Adrenal gland (tissue), 12 donors: Measurements from ENCODE around the gene EIF5B. TPM values are rescaled to one million over a fixed set of nuclear protein-coding genes. Genes with fewer than 3 reads are reported as not detected.
"Not testable (repeated sequence)": the region's sequence is repeated elsewhere in the genome, so short reads cannot be mapped to it uniquely, and the experiment has no call there.

ENCODE experiments used
- DNase-seq, 7 donors: peaks; one replicate each; pipeline ENCODE4 v3.0.0-alpha.2; 2019 to 2020
- H3K27ac ChIP-seq, 5 donors: fragments of 200-600 bp; sonication (generic) in 4 of 5; 1 replicate in 3 of 5; 2 replicates in 2 of 5; pipeline versions ENCODE4 v1.5.1 to v1.8.0; 2016 to 2020; ENCODE audit warnings: mild to moderate bottlenecking in 1 of 5
- H3K27me3 ChIP-seq: fragments of 200-600 bp; 2 replicates; pipeline ENCODE4 v1.8.0; 2021
- H3K36me3 ChIP-seq, 2 donors: fragments of 200-600 bp; replicated peaks in 1 of 2; 1 replicate in 1 of 2; 2 replicates in 1 of 2; pipeline versions ENCODE4 v1.5.1 to v1.8.0; 2018 to 2022
- H3K4me1 ChIP-seq, 2 donors: fragments of 200-600 bp; replicated peaks in 1 of 2; 1 replicate in 1 of 2; 2 replicates in 1 of 2; pipeline versions ENCODE4 v1.5.1 to v1.8.0; 2018 to 2021
- H3K4me3 ChIP-seq, 4 donors: fragments of 200-600 bp; sonication (generic) in 3 of 4; one replicate each; pipeline ENCODE4 v1.5.1; 2016 to 2018
- H3K9me3 ChIP-seq, 3 donors: fragments of 200-600 bp; sonication (generic) in 1 of 3; replicated peaks in 1 of 3; 1 replicate in 2 of 3; 2 replicates in 1 of 3; pipeline versions ENCODE4 v1.5.1 to v1.8.0; 2016 to 2021
- CTCF ChIP-seq, 6 experiments: fragments of 450-650 bp in 4 of 6; fragments of 200-600 bp in 2 of 6; sonication (generic) in 1 of 6; IDR thresholded peaks; 1 replicate in 5 of 6; 2 replicates in 1 of 6; pipeline versions ENCODE4 v1.5.1 to v1.8.0; 2016 to 2021; ENCODE audit warnings: antibody characterized with exemption in 6 of 6, mild to moderate bottlenecking in 2 of 6, moderate library complexity in 1 of 6
- POLR2A ChIP-seq, 2 donors: fragments of 450-650 bp; IDR thresholded peaks; one replicate each; pipeline ENCODE4 v1.6.1; 2017; ENCODE audit warnings: antibody characterized with exemption in 2 of 2, mild to moderate bottlenecking in 2 of 2, moderate library complexity in 1 of 2
- WGBS, 4 donors: extraction: QIAGEN DNeasy Blood & Tissue Kit in 2 of 4; methylation state at CpG; one replicate each; pipeline versions ENCODE4 v1.1.5 to v1.1.7; 2013 to 2017; 5-methylcytosine and 5-hydroxymethylcytosine counted together
- intact Hi-C, 2 donors: fragments of 100-400 bp; cut with DNase I; formaldehyde crosslinking; loops; one replicate each; pipeline versions ENCODE4 v1.14.1 to v1.15.0; 2022 to 2023
- polyA plus RNA-seq, 3 donors: library from polyadenylated mRNA; stranded (reverse); fragments of 200-250 nt in 2 of 3; fragments of 350-450 nt in 1 of 3; fragmentation: Illumina TruSeq in 1 of 3; extraction: RNeasy Lipid Tissue Mini Kit (QIAGEN cat#74804) in 1 of 3; gene quantifications; one replicate each; pipeline ENCODE4 v1.2.3, GENCODE V29; 2013 to 2014
- total RNA-seq, 9 donors: library from RNA; depleted of rRNA in 4 of 9; stranded (reverse); fragments of >200 nt in 4 of 9; fragments of 120-200 nt in 1 of 9; fragmentation: NEBNext Ultra II Directional in 1 of 9; extraction: Animal tissue kit (Norgen Biotek cat#: 25700) in 1 of 9; gene quantifications; one replicate each; pipeline versions ENCODE4 v1.1.0 to v1.2.4, GENCODE V29; 2013 to 2023
- donor health status: healthy with polysubstance abuse.
- donor health status: Bipolar disorder and iron deficiency.
- donor health status: DM: yes; HTN: yes; CAD: no.
- donor health status: DM: no; HTN: no; CAD: no.
- donor health status: DM: no; HTN: no; CAD: no.
- donor health status: DM: yes; HTN: yes; CAD: no.

The EIF5B gene
- total and polyA plus RNA-seq, 12 donors = 11.1 to 71.3 (median 27.4) TPM

- Histone ChIP-seq H3K27me3 (no peaks in the 10 kb centered on the region), H3K4me1 (peaks cover 12 to 26% of the 10 kb centered on the region in 2 donors), H3K36me3 (peaks cover 0 to 15% of the 10 kb centered on the region in 2 donors), H3K9me3 (no peaks in the 10 kb centered on the region), H3K4me3 (peak overlapping the region in 3 of 4 donors; percentile 21 to 80 (median 67)), H3K27ac (peak overlapping the region; percentile 81 to 96 (median 92))
- intact Hi-C loops = loop anchor here in 1 of 2 donors (5.0 to 10.0 kb wide), 2 partner anchors 152 to 156 kb away; partner anchors contain the start of genes MITD1, MRPL30 and REV1
- WGBS, 4 donors = 0 to 3% (median 2%) methylated on average over 8 of the region's 8 CpGs
- TF ChIP-seq POLR2A (IDR thresholded peaks at IDR 0.05) = no peak
- no peak for TF ChIP-seq CTCF (IDR thresholded peaks at IDR 0.05)
- peak in 2 of 7 donors; percentile 20 to 26 for DNase-seq
These were observed 431 bp upstream of the EIF5B start for GRCh38 chr2:99336804-99337112.

- H3K9me3 ChIP-seq = no peaks in the 10 kb centered on the region
- no peak for DNase-seq
- intact Hi-C loops = loop anchor here in 1 of 2 donors (5.0 to 10.0 kb wide), 2 partner anchors 153 to 154 kb away; partner anchors contain the start of genes MITD1, MRPL30 and REV1
- WGBS, 4 donors = 2 to 4% (median 4%) methylated on average over 15 to 17 of the region's 17 CpGs
- H3K27ac ChIP-seq = peak overlapping the region in 4 of 5 donors; percentile 91 to 96 (median 94)
- H3K27me3 ChIP-seq = no peaks in the 10 kb centered on the region
- peaks cover 0 to 1% of the 10 kb centered on the region in 2 donors for H3K36me3 ChIP-seq
- H3K4me1 ChIP-seq = peaks cover 12 to 26% of the 10 kb centered on the region in 2 donors
- H3K4me3 ChIP-seq = peak overlapping the region; percentile 62 to 80 (median 71)
- TF ChIP-seq CTCF (IDR thresholded peaks at IDR 0.05) = no peak
- TF ChIP-seq POLR2A (IDR thresholded peaks at IDR 0.05) = no peak
These were observed 918 bp downstream of the EIF5B start for GRCh38 chr2:99338029-99338585.

GRCh38 chr2:99340669-99341236, 3.6 kb downstream of the EIF5B start:
- Histone ChIP-seq H3K27ac (no peak overlapping the region), H3K36me3 (no peaks in the 10 kb centered on the region), H3K4me3 (no peak overlapping the region), H3K27me3 (no peaks in the 10 kb centered on the region), H3K9me3 (no peaks in the 10 kb centered on the region), H3K4me1 (peaks cover 4 to 10% of the 10 kb centered on the region in 2 donors)
- WGBS, 4 donors = 90 to 92% (median 91%) methylated on average over 8 of the region's 8 CpGs
- intact Hi-C loops = no loop called here
- no peak for TF ChIP-seq POLR2A (IDR thresholded peaks at IDR 0.05)
- no peak for TF ChIP-seq CTCF (IDR thresholded peaks at IDR 0.05)
- DNase-seq = no peak

GRCh38 chr2:99342536-99342935, 5.3 kb downstream of the EIF5B start:
- peaks cover 4 to 10% of the 10 kb centered on the region in 2 donors for H3K4me1 ChIP-seq
- H3K9me3 ChIP-seq = no peaks in the 10 kb centered on the region
- H3K27me3 ChIP-seq = no peaks in the 10 kb centered on the region
- no peaks in the 10 kb centered on the region for H3K36me3 ChIP-seq
- H3K4me3 ChIP-seq = no peak overlapping the region
- DNase-seq = no peak
- 80 to 94% (median 92%) methylated on average over 2 of the region's 2 CpGs for WGBS, 4 donors
- no peak for TF ChIP-seq POLR2A (IDR thresholded peaks at IDR 0.05)
- no peak for TF ChIP-seq CTCF (IDR thresholded peaks at IDR 0.05)
- H3K27ac ChIP-seq = no peak overlapping the region
- intact Hi-C loops = no loop called here

GRCh38 chr2:99345446-99345845, 8.3 kb downstream of the EIF5B start:
- H3K4me1 ChIP-seq = peaks cover 0 to 11% of the 10 kb centered on the region in 2 donors
- H3K27ac ChIP-seq, H3K27me3 ChIP-seq, H3K4me3 ChIP-seq, intact Hi-C loops, H3K36me3 ChIP-seq, DNase-seq, H3K9me3 ChIP-seq: not testable (repeated sequence)
- WGBS, 4 donors = 92 to 98% (median 96%) methylated on average over 7 of the region's 7 CpGs
